Right lobe of liver (tissue), 6 donors: ENCODE measurements around the gene TLCD3A. TPM values are rescaled to one million over a fixed set of nuclear protein-coding genes. Genes with fewer than 3 reads are reported as not detected.
"Not testable (repeated sequence)": the region's sequence is repeated elsewhere in the genome, so short reads cannot be mapped to it uniquely, and the experiment has no call there.

ENCODE experiments used
- ATAC-seq, 4 donors: fragments of 200-7000 bp; cut with Tn5 transposase; one replicate each; pipeline ENCODE4 v1.9.1; 2020; ENCODE audit warnings: mild to moderate bottlenecking in 4 of 4, moderate library complexity in 4 of 4
- DNase-seq, 3 donors: peaks; one replicate each; pipeline ENCODE4 v3.0.0-alpha.2; 2020
- H3K27ac ChIP-seq, 3 donors: fragments of 200-600 bp; one replicate each; pipeline ENCODE4 v1.8.0; 2022
- H3K27me3 ChIP-seq, 2 donors: fragments of 200-600 bp; one replicate each; pipeline ENCODE4 v1.8.0; 2022
- H3K36me3 ChIP-seq, 4 donors: fragments of 200-600 bp; sonication (generic) in 1 of 4; one replicate each; pipeline versions ENCODE4 v1.5.1 to v1.8.0; 2017 to 2022; ENCODE audit warnings: control low read depth in 1 of 4
- H3K4me1 ChIP-seq, 4 donors: fragments of 200-600 bp; sonication (generic) in 1 of 4; one replicate each; pipeline versions ENCODE4 v1.5.1 to v1.8.0; 2017 to 2022; ENCODE audit warnings: control low read depth in 1 of 4
- H3K4me3 ChIP-seq, 3 donors: fragments of 200-600 bp; one replicate each; pipeline ENCODE4 v1.8.0; 2022
- H3K9me3 ChIP-seq, 4 donors: fragments of 200-600 bp; sonication (generic) in 1 of 4; one replicate each; pipeline versions ENCODE4 v1.5.1 to v1.8.0; 2017 to 2022; ENCODE audit warnings: control low read depth in 1 of 4
- POLR2A ChIP-seq: fragments of 450-650 bp; IDR thresholded peaks from one replicate; pipeline ENCODE4 v1.6.1; 2017; ENCODE audit warnings: antibody characterized with exemption, mild to moderate bottlenecking
- WGBS: methylation state at CpG from one replicate; pipeline ENCODE4 v1.1.6; 2018; ENCODE audit warnings: low coverage, low lambda C conversion rate; ENCODE audit not compliant: insufficient coverage; ENCODE audit errors: missing lambda C conversion rate; 5-methylcytosine and 5-hydroxymethylcytosine counted together
- intact Hi-C, 2 donors: fragments of 100-400 bp; cut with DNase I; formaldehyde crosslinking; loops; one replicate each; pipeline versions ENCODE4 v1.11.2 to v1.14.1; 2022
- total RNA-seq, 6 experiments: library from RNA; depleted of rRNA in 2 of 6; stranded (reverse); fragments of >200 nt in 2 of 6; fragmentation: NEBNext Ultra II Directional in 3 of 6; extraction: Animal tissue kit (Norgen Biotek cat#: 25700) in 3 of 6; gene quantifications; one replicate each; pipeline versions ENCODE4 v1.1.0 to v1.2.4, GENCODE V29; 2016 to 2023
- TF ChIP-seq, protein P1 (sequence below), 4 donors: fragments of 200-600 bp in 3 of 4; fragments of 450-650 bp in 1 of 4; IDR thresholded peaks; one replicate each; pipeline versions ENCODE4 v1.5.1 to v1.8.0; 2016 to 2022; ENCODE audit warnings: antibody characterized with exemption in 4 of 4, mild to moderate bottlenecking in 2 of 4
- donor health status: DM: no; HTN: yes; CAD: no.
- donor health status: DM: no; HTN: no; CAD: no.
- donor health status: DM: no; HTN: no; CAD: no.
- donor health status: DM: no; HTN: yes; CAD: no.
- donor health status: DM: no; HTN: yes; CAD: no.

Gene TLCD3A
- total RNA-seq, 6 experiments from 2014 or later, result 0.59 to 11.5 (median 1.6) TPM

DNA sequence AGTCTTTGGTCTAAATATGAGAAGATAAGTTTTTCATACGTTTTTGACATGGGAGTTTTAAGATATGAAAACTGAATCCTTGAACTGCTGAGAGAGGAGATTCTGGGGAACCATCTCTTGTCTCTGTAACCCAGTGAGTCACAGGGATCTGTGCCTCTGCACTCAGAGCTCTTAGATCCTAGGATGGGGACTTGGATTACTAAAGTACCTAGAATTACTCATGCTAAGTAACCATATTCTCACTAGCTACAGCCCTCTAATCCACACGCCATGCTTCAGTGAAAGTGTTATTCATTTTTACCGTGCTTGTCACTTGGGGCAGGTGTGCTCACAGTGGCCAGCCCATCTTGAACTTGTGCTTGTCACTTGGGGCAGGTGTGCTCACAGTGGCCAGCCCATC, 51.7 kb downstream of the TLCD3A start:
- Histone ChIP-seq H3K9me3 (no peaks in the 10 kb centered on the region), H3K36me3 (peaks cover 2 to 15% (median 11%) of the 10 kb centered on the region in 4 donors), H3K27me3 (no peaks in the 10 kb centered on the region), H3K4me1 (peaks cover 0 to 17% (median 10%) of the 10 kb centered on the region in 4 donors), H3K27ac (no peak overlapping the region), H3K4me3 (no peak overlapping the region)
- no peak for ATAC-seq
- TF ChIP-seq POLR2A, result no peak
- TF ChIP-seq, protein P1, sequence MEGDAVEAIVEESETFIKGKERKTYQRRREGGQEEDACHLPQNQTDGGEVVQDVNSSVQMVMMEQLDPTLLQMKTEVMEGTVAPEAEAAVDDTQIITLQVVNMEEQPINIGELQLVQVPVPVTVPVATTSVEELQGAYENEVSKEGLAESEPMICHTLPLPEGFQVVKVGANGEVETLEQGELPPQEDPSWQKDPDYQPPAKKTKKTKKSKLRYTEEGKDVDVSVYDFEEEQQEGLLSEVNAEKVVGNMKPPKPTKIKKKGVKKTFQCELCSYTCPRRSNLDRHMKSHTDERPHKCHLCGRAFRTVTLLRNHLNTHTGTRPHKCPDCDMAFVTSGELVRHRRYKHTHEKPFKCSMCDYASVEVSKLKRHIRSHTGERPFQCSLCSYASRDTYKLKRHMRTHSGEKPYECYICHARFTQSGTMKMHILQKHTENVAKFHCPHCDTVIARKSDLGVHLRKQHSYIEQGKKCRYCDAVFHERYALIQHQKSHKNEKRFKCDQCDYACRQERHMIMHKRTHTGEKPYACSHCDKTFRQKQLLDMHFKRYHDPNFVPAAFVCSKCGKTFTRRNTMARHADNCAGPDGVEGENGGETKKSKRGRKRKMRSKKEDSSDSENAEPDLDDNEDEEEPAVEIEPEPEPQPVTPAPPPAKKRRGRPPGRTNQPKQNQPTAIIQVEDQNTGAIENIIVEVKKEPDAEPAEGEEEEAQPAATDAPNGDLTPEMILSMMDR (IDR thresholded peaks at IDR 0.05), result no peak
- intact Hi-C loops, result no loop called here
- 67% methylated on average over 3 of the region's 3 CpGs for WGBS
- no peak for DNase-seq

DNA sequence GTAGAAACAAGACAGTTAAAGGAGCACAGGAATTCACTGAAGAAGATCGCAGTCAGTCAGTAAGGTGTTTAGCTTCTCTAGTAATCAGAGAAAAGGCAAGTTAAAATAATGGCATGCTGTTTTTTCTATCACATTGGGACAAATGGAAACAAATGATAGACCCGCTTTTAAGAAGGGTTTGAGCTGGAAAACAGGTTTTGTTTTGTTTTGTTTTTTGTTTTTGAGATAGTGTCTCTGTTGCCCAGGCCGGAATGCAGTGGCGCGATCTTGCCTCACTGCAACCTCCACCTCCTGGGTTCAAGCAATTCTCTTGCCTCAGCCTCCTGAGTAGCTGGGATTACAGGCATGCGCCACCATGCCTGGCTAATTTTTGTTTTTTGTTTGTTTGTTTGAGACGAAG, 53.5 kb downstream of the TLCD3A start:
- H3K9me3 ChIP-seq, H3K27ac ChIP-seq, ATAC-seq, intact Hi-C loops, DNase-seq, H3K4me3 ChIP-seq, H3K27me3 ChIP-seq: not testable (repeated sequence)
- H3K36me3 ChIP-seq, result peaks cover 7 to 22% (median 18%) of the 10 kb centered on the region in 4 donors
- H3K4me1 ChIP-seq, result peaks cover 0 to 17% (median 10%) of the 10 kb centered on the region in 4 donors
- 97% methylated on average over 7 of the region's 7 CpGs for WGBS

DNA sequence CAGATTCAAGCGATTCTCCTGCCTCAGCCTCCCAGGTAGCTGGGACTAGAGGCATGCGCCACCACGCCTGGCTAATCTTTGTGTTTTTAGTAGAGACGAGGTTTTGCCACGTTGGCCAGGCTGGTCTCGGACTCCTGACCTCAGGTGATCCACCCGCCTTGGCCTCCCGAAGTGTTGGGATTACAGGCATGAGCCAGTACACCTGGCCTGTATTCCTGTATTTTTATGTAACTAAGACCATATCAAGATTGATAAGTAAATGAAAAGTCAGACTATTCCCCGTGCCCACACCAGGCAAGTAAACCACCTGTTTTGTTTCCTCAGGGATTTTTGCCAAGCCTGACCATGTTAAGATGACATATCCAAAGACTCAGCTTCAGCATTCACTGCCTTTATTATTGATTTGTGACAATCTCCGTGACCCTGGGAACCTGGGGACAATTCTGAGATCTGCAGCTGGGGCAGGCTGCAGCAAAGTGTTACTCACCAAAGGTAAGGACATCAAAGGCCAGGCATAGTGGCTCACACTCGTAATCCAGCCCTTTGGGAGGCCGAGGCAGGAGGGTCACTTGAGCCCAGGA, 55.3 kb downstream of the TLCD3A start:
- TF ChIP-seq POLR2A, result no peak
- TF ChIP-seq, protein P1 (IDR thresholded peaks at IDR 0.05), result no peak
- Histone ChIP-seq H3K27ac (no peak overlapping the region), H3K9me3 (no peaks in the 10 kb centered on the region), H3K27me3 (no peaks in the 10 kb centered on the region), H3K4me1 (peaks cover 0 to 11% (median 5%) of the 10 kb centered on the region in 4 donors), H3K4me3 (no peak overlapping the region), H3K36me3 (peaks cover 7 to 37% (median 18%) of the 10 kb centered on the region in 4 donors)
- ATAC-seq (no peak), DNase-seq (no peak)
- intact Hi-C loops, result no loop called here
- 66% methylated on average over 8 of the region's 12 CpGs for WGBS

DNA sequence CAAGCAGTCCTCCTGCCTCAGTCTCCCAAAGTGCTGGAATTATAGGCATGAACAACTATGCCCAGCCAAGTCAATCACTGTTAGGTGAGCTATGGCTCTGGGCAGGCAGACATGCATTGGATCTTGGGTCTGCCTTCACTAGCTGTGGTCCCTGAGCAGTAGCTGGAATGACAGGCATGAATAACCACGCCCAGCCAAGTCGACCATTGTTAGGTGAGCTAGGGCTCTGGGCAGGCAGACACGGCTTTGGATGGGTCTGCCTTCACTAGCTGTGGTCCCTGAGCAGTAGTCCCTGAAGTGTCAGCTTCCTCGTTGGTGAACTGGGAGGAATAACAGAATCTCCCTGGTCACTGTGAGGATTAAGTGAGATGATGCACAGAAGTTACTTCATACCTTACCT, 56.2 kb downstream of the TLCD3A start:
- Histone ChIP-seq H3K36me3 (peaks cover 7 to 37% (median 18%) of the 10 kb centered on the region in 4 donors), H3K4me1 (peaks cover 0 to 4% (median 1%) of the 10 kb centered on the region in 4 donors), H3K27me3 (no peaks in the 10 kb centered on the region), H3K4me3 (no peak overlapping the region), H3K9me3 (no peaks in the 10 kb centered on the region), H3K27ac (no peak overlapping the region)
- ATAC-seq, result no peak
- no peak for DNase-seq
- intact Hi-C loops, result no loop called here
- 100% methylated on average over 1 of the region's 4 CpGs for WGBS
- TF ChIP-seq, protein P1 (IDR thresholded peaks at IDR 0.05), result no peak
- no peak for TF ChIP-seq POLR2A

GRCh38 chr17:789160-789840, 56.9 kb downstream of the TLCD3A start:
- peaks cover 7 to 37% (median 18%) of the 10 kb centered on the region in 4 donors for H3K36me3 ChIP-seq
- no peaks in the 10 kb centered on the region for H3K9me3 ChIP-seq
- 80% methylated on average over 12 of the region's 14 CpGs for WGBS
- DNase-seq (no peak), ATAC-seq (no peak)
- no peaks in the 10 kb centered on the region for H3K4me1 ChIP-seq
- no peak overlapping the region for H3K4me3 ChIP-seq
- no peak for TF ChIP-seq POLR2A
- TF ChIP-seq, protein P1 (IDR thresholded peaks at IDR 0.05), result no peak
- H3K27ac ChIP-seq, result no peak overlapping the region
- no peaks in the 10 kb centered on the region for H3K27me3 ChIP-seq
- intact Hi-C loops, result no loop called here

GRCh38 chr17:789931-790873, 57.8 kb downstream of the TLCD3A start:
- not testable (repeated sequence) for ATAC-seq, H3K4me3 ChIP-seq, H3K9me3 ChIP-seq, H3K27me3 ChIP-seq, H3K4me1 ChIP-seq, H3K27ac ChIP-seq, DNase-seq
- peaks cover 7 to 37% (median 18%) of the 10 kb centered on the region in 4 donors for H3K36me3 ChIP-seq
- 85% methylated on average over 20 of the region's 38 CpGs for WGBS
- intact Hi-C loops, result loop anchor here in 1 of 2 donors (5.0 to 10.0 kb wide), 2 partner anchors 202 to 265 kb away; no protein-coding TSS in a partner anchor

GRCh38 chr17:790874-791247, 58.5 kb downstream of the TLCD3A start:
- not testable (repeated sequence) for H3K4me3 ChIP-seq, H3K27me3 ChIP-seq, ATAC-seq, H3K9me3 ChIP-seq, DNase-seq, H3K4me1 ChIP-seq, H3K27ac ChIP-seq
- H3K36me3 ChIP-seq, result peaks cover 7 to 37% (median 18%) of the 10 kb centered on the region in 4 donors
- whole genome bisulfite sequencing, result 92% methylated on average over 7 of the region's 12 CpGs
- intact Hi-C loops, result loop anchor here in 1 of 2 donors (5.0 to 10.0 kb wide), 2 partner anchors 201 to 264 kb away; no protein-coding TSS in a partner anchor
